ENCODE data around the gene TTC7B. TPM values are rescaled to one million over a fixed set of nuclear protein-coding genes. Genes with fewer than 3 reads are reported as not detected.
"Not testable (repeated sequence)": the region's sequence is repeated elsewhere in the genome, so short reads cannot be mapped to it uniquely, and the experiment has no call there.

Gene TTC7B
- total RNA-seq, 1 donor from 2014 or later, result 82.6 TPM

GRCh38 chr14:90839889-90840266, 23.6 kb upstream of the TTC7B start:
- TF ChIP-seq CTCF (conservative IDR thresholded peaks at IDR 0.05; ENCODE audit: low read depth, low read length), result no peak
- DNase-seq (ENCODE audit: low read depth), result no peak
- H3K4me3 ChIP-seq (ENCODE audit: low read depth, low read length), result no peak overlapping the region

GRCh38 chr14:90839024-90839888, 23.0 kb upstream of the TTC7B start:
- DNase-seq (ENCODE audit: low read depth), result no peak
- TF ChIP-seq CTCF (conservative IDR thresholded peaks at IDR 0.05; ENCODE audit: low read depth, low read length), result no peak

GRCh38 chr14:90838531-90838930, 22.3 kb upstream of the TTC7B start:
- not testable (repeated sequence) for H3K4me3 ChIP-seq (ENCODE audit: low read depth, low read length); DNase-seq (ENCODE audit: low read depth)

More at GRCh38 chr14:90839024-90839888, 23.0 kb upstream of the TTC7B start:
- no peak overlapping the region for H3K4me3 ChIP-seq (ENCODE audit: low read depth, low read length)

GRCh38 chr14:90837355-90837754, 21.1 kb upstream of the TTC7B start:
- H3K4me3 ChIP-seq (ENCODE audit: low read depth, low read length), result no peak overlapping the region
- TF ChIP-seq CTCF (conservative IDR thresholded peaks at IDR 0.05; ENCODE audit: low read depth, low read length), result no peak
- DNase-seq (ENCODE audit: low read depth), result no peak

GRCh38 chr14:90836692-90837063, 20.4 kb upstream of the TTC7B start:
- DNase-seq (ENCODE audit: low read depth), result no peak
- no peak for TF ChIP-seq CTCF (conservative IDR thresholded peaks at IDR 0.05; ENCODE audit: low read depth, low read length)
- H3K4me3 ChIP-seq (ENCODE audit: low read depth, low read length), result no peak overlapping the region

GRCh38 chr14:90831821-90832220, 15.6 kb upstream of the TTC7B start:
- H3K4me3 ChIP-seq (ENCODE audit: low read depth, low read length), result no peak overlapping the region
- TF ChIP-seq CTCF (conservative IDR thresholded peaks at IDR 0.05; ENCODE audit: low read depth, low read length), result no peak
- no peak for DNase-seq (ENCODE audit: low read depth)

- DNase-seq (ENCODE audit: low read depth), result no peak
- no peak for TF ChIP-seq CTCF (conservative IDR thresholded peaks at IDR 0.05; ENCODE audit: low read depth, low read length)
- no peak overlapping the region for H3K4me3 ChIP-seq (ENCODE audit: low read depth, low read length)
These were observed 14.9 kb upstream of the TTC7B start for GRCh38 chr14:90830931-90831701.
